Osteoblast (primary cell): Measurements from ENCODE around the gene BTBD17. TPM values are rescaled to one million over a fixed set of nuclear protein-coding genes. Genes with fewer than 3 reads are reported as not detected.
A peak's percentile ranks its signal among the peaks of the same experiment; 100 is the strongest.

ENCODE experiments used
- DNase-seq: peaks from one replicate; pipeline ENCODE4 v3.0.0; 2011; ENCODE audit warnings: low spot score, mixed read lengths; ENCODE audit not compliant: insufficient read length; ENCODE audit errors: missing footprints
- H2AFZ ChIP-seq: 2 replicates; pipeline ENCODE4 v1.6.0; 2011; ENCODE audit warnings: mild to moderate bottlenecking, low read length
- H3K27ac ChIP-seq: 2 replicates; pipeline ENCODE4 v1.5.1; 2011; ENCODE audit warnings: mild to moderate bottlenecking, low read depth, low read length, moderate library complexity
- H3K27me3 ChIP-seq: 2 replicates; pipeline ENCODE4 v1.6.0; 2012; ENCODE audit warnings: mild to moderate bottlenecking, control low read depth, inconsistent platforms, low read length, moderate library complexity; ENCODE audit not compliant: insufficient read depth
- H3K36me3 ChIP-seq: 2 replicates; pipeline ENCODE4 v1.5.1; 2011; ENCODE audit warnings: mild to moderate bottlenecking, low read length, control low read depth, moderate library complexity; ENCODE audit not compliant: insufficient read depth
- H3K4me1 ChIP-seq: 2 replicates; pipeline ENCODE4 v1.5.1; 2011; ENCODE audit warnings: mild to moderate bottlenecking, low read length, control low read depth, moderate library complexity; ENCODE audit not compliant: insufficient read depth
- H3K4me2 ChIP-seq: 2 replicates; pipeline ENCODE4 v1.6.0; 2011; ENCODE audit warnings: mild to moderate bottlenecking, low read length; ENCODE audit not compliant: insufficient read depth
- H3K4me3 ChIP-seq: fragments of 200-600 bp; sonication (generic); 3 replicates; pipeline ENCODE4 v1.5.1; 2012; ENCODE audit warnings: mild to moderate bottlenecking, low read length, inconsistent platforms; ENCODE audit not compliant: insufficient read depth
- H3K79me2 ChIP-seq: 2 replicates; pipeline ENCODE4 v1.6.0; 2012; ENCODE audit warnings: mild to moderate bottlenecking, low read length, control low read depth, inconsistent platforms; ENCODE audit not compliant: insufficient read depth
- H3K9me3 ChIP-seq: 2 replicates; pipeline ENCODE4 v1.5.1; 2011; ENCODE audit warnings: low read depth, low read length, control low read depth
- H4K20me1 ChIP-seq: 2 replicates; pipeline ENCODE4 v1.6.0; 2012; ENCODE audit warnings: mild to moderate bottlenecking, low read length, control low read depth; ENCODE audit not compliant: insufficient read depth
- total RNA-seq: library from RNA; depleted of rRNA; stranded (reverse); fragments of >200 nt; gene quantifications from 2 replicates; pipeline ENCODE4 v1.2.3, GENCODE V29; 2012
- TF ChIP-seq, protein P1 (sequence below): IDR thresholded peaks from 2 replicates; pipeline ENCODE4 v1.5.1; 2011; ENCODE audit warnings: mild to moderate bottlenecking, low read depth, low read length, moderate library complexity; ENCODE audit errors: extremely low read depth

BTBD17 gene
- total RNA-seq, 1 donor: not detected

DNA sequence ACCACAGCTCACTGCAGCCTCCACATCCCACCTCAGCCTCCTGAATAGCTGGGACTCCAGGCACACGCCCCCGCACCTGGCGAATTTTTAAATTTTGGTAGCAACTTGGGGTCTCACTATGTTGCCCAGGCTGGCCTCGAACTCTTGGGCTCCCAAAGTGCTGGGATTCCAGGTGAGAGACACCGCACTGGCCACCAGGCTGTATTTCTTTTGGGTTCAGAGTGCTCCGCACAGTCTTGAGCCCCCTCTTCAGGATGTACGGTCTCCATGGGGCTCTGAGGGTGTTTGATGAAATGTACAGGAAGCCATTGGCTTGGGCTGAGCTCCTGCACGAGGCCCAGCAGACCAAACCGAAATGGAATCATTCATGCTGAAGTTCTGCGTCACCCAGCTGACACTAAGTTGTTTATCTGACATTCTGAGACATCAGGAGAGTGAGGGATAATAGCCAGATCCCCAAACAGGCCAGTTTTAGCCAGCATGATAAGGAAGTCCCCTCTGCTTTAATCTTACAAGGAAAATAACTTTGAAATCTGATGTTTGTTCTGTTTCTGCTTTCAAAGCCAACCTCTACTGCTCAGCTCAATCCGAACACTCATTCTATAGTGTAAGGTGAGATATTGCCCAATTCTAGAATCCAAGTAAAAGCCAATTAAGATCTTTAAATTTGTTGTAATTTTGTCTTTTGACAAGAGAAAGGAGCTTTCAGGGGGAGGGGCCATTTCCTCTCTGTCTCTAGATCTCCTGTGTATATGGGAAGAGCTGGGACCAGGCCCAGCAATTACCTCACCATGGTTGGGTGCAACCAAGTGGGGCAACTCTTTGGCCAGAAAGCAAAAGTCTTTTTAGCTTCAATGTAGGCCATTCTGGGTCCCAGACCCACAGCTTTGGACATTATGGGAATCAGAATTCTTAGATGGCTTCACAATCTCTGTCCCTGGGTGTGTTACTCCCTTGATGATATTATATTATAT, 29.3 kb upstream of the BTBD17 start:
- H3K4me2 ChIP-seq: no peak overlapping the region
- TF ChIP-seq, protein P1, sequence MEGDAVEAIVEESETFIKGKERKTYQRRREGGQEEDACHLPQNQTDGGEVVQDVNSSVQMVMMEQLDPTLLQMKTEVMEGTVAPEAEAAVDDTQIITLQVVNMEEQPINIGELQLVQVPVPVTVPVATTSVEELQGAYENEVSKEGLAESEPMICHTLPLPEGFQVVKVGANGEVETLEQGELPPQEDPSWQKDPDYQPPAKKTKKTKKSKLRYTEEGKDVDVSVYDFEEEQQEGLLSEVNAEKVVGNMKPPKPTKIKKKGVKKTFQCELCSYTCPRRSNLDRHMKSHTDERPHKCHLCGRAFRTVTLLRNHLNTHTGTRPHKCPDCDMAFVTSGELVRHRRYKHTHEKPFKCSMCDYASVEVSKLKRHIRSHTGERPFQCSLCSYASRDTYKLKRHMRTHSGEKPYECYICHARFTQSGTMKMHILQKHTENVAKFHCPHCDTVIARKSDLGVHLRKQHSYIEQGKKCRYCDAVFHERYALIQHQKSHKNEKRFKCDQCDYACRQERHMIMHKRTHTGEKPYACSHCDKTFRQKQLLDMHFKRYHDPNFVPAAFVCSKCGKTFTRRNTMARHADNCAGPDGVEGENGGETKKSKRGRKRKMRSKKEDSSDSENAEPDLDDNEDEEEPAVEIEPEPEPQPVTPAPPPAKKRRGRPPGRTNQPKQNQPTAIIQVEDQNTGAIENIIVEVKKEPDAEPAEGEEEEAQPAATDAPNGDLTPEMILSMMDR: no peak
- H3K27me3 ChIP-seq: no peaks in the 10 kb centered on the region
- H3K4me1 ChIP-seq: peaks cover 6% of the 10 kb centered on the region
- no peak overlapping the region for H3K27ac ChIP-seq
- H3K4me3 ChIP-seq: no peak overlapping the region
- no peaks in the 10 kb centered on the region for H3K36me3 ChIP-seq
- no peaks in the 10 kb centered on the region for H3K79me2 ChIP-seq
- no peaks in the 10 kb centered on the region for H4K20me1 ChIP-seq
- H3K9me3 ChIP-seq: no peaks in the 10 kb centered on the region
- H2AFZ ChIP-seq: no peak overlapping the region
- no peak for DNase-seq

DNA sequence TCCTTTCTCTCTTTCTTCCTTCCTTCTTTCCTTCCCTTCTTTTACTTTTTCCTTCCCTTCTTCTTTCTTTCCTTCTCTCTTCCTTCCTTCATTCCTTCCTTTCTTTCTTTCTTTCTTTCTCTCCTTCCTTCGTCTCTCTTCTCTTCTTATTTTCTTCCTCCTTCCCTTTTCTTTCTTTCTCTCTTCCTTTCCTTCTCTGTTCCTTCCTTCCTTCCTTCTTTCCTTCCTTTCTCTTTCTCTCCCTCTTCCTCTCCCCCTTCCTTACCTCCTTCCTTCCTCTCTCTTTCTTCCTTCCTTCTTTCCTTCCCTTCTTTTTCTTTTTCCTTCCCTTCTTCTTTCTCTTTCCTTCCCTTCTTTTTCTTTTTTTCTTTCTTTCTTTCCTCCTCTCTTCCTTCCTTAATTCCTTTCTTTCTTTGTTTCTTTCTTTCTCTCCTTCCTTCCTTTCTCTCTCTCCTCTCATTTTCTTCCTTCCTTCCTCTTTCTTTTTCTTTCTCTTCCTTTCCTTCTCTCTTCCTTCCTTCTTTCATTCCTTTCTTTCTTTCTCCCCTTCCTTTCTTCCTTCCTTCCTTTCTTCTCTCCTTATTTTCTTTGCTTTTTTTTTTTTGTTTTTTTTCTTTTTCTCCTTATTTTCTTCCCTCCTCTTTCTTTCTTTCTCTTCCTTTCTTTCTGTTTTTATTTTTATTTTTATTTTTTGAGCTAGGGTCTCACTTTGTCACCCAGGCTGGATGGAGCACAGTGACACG, 28.4 kb upstream of the BTBD17 start:
- no peak overlapping the region for H2AFZ ChIP-seq
- no peaks in the 10 kb centered on the region for H3K27me3 ChIP-seq
- TF ChIP-seq, protein P1: no peak
- no peaks in the 10 kb centered on the region for H3K9me3 ChIP-seq
- H4K20me1 ChIP-seq: no peaks in the 10 kb centered on the region
- no peak for DNase-seq
- H3K4me1 ChIP-seq: peaks cover 6% of the 10 kb centered on the region
- no peak overlapping the region for H3K4me3 ChIP-seq
- no peak overlapping the region for H3K27ac ChIP-seq
- H3K36me3 ChIP-seq: no peaks in the 10 kb centered on the region
- H3K79me2 ChIP-seq: no peaks in the 10 kb centered on the region
- H3K4me2 ChIP-seq: no peak overlapping the region

DNA sequence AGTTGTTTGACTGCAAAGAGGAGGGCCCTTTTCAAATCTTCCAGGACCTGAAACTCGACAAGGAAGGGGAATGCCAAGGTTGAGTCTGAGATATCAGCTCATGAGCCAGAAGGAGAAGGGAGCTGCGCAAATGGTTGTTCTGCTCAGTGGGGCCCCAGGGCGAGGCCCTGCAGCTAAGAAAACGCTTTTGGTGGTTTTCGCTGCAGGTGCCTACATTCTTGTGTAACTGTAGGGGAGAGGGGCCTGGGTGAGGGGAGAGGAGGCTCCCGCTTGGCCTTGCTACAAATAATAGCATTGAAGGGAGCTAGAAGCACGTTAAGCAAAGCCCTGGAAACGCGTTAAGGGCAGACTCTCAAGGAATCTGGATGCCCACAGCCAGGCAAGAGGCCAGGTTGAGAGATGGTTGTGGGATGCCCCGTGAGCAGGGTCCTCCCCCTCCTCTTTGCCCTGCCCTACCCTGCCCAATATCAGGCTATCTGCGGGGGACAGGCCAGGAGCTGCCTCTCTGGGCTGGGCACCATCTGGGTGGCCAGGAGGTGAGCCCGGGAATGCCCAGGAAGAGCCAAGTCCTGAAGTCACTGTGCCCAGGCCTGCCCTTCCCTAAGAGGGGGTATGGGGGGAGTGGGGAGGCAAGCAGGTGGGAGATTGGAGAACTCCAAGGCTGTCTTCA, 27.6 kb upstream of the BTBD17 start:
- Histone ChIP-seq H3K79me2 (no peaks in the 10 kb centered on the region), H3K27me3 (no peaks in the 10 kb centered on the region), H3K4me3 (no peak overlapping the region), H3K4me2 (no peak overlapping the region), H3K4me1 (peaks cover 6% of the 10 kb centered on the region), H3K27ac (no peak overlapping the region), H3K9me3 (no peaks in the 10 kb centered on the region), H4K20me1 (no peaks in the 10 kb centered on the region), H3K36me3 (no peaks in the 10 kb centered on the region), H2AFZ (no peak overlapping the region)
- DNase-seq: peak; percentile 45
- TF ChIP-seq, protein P1: no peak
